HS-27A (cell line): Measurements from ENCODE around the gene STARD13.

Experiments
- DNase-seq: peaks from one replicate; pipeline ENCODE4 v3.0.0-alpha.2; 2012; ENCODE audit warnings: low read depth, missing footprints

Gene STARD13

DNA sequence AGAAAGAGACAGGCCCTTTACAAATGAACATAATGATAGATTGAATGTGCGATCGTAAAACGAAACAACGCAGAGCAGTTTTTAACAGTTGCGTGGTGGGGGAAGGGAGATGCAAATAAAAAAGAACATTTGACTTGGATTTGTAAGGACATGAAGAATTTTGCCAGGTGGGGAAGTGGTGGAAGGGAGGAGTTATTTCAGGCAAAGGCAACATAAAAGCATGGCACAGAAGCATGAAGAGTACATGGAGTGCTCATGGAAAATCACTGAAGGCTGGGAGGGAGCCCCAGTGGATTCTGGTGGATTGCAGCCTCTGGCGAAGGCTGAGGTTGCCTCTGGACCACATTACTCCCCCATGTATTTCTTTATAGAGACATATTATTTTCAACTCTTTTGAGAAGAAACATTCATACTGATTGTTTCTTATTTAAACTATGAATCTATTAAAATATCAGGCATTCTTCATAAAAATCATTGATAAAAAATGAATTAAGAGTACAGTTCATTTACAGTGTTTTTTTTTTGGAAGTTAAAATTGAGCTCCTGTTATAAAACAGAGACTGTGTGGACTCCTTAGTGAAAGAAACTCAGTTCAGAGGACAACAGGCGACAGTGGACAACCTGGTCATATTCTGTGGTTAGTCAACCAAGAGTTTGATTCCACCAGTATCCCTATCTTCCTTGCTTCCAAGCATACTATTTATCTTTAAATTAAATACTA is 57.5 kb downstream of the STARD13 start:
- no peak for DNase-seq

DNA sequence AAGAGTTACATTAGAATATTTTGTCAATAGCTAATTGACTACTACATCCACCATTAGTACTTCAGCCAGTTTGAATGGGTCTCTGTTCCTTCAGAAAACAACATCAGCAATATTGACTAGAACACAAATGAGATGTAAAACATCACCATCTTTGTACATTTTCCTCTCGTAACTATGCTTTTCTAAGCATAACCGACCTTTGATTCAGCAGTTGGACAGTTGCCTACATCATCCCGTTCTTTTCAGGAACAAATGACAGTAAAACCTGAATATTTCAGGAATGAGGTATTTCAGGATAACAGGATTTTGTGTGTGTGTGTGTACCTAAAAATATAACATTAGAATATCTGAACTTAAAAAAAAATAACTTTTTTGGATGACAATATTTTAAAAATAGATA is 60.9 kb downstream of the STARD13 start:
- DNase-seq, result no peak

DNA sequence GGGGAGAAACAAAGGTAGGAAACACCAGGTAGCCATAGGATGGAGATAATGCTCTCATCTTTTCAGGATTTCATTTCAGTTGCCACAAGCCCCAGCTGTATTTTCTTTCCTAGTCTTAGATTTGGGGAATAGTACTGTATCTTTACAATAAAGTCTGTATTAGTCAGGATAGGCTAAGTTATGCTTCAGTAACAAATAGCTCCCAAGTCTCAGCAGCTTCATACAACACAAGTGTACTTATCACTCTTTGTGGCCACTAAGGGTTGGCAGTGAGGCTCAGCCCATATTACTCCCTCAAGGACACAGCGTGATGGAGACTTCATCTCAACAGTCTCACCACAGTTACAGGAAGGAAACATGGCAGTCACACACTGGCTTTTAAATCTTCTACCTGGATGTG is 61.4 kb downstream of the STARD13 start:
- no peak for DNase-seq

DNA sequence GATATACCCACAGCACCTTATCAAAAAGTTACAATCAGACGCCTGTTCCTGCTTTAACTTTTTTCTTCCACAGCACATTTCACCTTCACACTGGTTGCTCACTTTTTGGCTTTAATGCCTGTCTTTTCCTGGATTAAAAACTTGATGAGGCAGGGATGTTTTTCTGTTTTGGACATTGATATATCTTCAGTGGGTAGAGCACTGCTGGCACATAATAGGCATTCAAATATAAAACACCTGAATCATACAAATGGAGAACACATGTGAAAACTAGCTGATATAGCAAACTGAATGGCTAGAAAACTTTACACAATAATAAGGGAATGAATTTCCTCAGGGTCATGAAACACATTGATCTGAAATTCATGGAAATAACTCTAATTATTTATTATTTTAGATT is 65.6 kb downstream of the STARD13 start:
- DNase-seq, result no peak

DNA sequence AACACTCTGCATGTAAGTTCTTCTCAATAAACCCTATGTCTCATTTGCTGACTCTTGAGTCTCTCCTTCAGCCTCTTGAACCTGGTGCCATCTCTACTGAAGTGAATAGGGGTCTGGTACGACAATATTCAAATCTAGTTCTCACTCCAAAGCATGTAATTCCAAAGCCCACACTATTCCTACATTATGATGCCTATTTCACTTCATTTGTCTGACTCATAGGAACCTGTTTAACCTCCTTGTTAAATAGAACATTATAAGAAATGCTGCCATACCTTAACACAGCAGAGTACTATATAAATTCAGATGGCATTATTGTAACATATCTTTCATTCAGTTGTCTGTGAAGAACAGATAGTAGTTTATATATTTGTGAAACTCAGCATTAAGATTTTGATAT is 67.1 kb downstream of the STARD13 start:
- no peak for DNase-seq

DNA sequence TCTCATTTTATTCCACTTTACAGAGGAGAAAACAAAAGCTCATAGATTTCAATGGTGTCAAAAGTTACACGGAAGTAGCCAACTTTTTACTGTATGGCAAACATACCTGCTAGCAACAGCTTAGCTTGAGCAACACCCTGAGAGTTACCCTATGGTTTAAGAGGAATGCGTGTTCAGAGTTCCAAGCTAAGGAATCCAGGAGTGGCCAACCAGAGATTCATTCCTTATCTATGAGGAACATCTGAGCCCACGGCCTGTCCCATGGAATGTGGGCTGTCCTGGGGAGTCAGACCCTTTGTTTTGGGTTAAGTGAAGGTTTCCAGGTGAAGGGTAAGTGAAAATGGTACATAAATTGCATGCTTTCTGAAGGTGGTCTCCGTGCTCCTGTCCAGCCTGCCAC is 67.5 kb downstream of the STARD13 start:
- DNase-seq, result no peak

DNA sequence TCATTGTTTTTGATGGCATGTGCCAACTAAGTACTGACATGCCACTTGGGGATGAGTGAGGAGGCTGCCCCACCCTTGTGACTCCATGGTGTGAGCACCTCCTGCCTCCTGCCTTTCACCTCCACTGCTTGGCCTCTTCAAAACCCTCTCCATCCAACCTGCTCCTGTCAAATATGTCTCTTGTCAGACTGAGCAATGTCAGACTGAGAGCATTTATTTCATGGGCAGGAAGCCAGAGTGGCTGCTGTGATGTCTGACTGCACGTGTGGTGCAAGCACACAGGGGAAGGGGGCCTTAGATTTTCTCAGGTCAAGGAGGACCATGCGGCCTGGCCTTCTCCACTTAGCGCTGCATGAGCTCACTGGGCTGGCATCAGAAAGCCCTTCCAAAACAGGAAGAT is 68.3 kb downstream of the STARD13 start:
- DNase-seq, result no peak

DNA sequence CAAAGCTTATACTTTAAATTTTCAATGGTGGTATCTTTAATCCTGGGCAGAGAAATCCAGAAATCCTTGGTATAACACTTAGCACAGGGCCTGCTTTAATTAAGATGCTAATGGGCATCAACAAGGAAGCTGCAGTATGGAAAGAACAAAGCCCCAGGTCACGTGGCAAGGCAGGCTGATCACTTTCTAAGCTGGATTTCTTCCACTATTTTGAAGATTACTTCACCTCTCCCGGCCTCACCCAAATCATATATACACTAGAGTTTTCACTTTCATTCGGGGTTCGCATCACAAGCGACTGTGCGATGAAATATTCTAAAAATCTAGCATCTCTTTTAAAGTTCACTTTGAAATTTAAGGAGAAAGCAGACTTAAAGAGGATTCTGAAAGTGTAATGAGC is 71.8 kb downstream of the STARD13 start:
- no peak for DNase-seq

DNA sequence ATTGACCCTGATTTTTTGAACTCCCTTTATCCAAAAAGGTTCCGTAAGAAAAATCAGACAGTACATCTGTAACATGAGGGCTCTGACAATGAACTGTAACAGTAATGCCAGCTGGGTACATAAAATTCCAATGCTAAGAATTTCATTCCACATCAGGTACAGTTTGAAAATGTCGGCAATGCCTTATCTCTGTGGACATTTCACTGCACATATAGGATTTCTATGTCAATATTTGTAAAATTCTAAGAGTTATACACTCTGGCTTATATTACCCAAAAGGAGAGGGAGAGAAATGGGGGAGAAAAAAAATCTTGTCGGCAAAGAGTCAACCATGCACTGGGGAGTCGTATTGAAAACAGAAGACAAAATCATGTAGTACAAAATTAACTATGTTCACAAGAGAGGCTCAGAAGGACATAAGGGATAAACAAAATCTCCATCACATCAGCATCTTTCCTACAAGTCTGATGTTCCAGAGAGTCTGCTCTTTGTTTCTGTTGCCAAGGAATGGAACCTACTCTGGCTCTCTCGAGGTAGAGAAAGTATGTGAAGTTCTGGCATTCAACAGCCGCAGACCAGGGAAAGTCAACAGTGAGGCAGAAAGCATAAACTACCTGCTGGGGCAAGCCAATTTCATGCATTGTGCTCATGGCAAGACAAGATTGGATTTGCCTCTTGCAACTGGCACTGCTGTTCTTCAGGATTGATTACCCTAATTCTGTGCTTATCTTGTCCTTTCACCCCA is 72.4 kb downstream of the STARD13 start:
- DNase-seq, result no peak

DNA sequence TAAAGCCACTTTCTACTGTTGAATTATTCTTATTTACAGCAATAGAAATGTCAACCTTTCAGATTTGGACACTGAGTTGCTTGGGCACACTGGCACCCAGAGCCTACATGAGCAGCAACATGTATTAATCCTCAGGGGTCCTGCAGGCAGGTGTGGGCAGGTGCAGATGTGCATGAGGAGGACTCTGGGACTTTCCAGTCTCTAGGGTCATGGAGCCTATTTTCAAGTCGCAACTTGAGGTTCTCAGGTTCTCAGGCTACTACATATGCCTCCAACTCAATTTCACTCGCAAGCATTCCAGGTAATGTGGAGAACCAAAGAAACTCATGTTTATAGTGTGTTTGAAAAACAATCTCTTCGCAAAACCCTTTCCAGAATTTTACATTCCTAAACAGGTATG is 73.2 kb downstream of the STARD13 start:
- DNase-seq, result no peak

DNA sequence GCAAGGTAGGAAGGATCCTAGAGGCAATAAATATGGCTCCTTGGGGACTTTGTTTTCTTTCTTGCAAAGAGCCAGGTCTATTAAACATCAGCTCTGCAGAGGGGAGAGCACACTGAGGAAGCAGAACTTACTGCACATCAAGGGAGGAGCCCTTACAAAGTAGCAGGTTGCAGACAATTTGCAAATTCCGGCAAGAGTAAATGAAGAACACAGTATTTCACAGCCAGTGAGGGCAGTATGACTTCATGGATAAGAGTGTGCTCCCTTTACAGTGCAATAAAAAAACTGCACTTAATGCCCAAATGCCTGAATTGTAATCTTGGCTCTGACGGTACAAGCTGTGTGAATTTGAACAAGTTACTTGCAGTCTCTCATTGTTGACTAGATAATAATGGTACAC is 75.5 kb downstream of the STARD13 start:
- DNase-seq, result no peak

DNA sequence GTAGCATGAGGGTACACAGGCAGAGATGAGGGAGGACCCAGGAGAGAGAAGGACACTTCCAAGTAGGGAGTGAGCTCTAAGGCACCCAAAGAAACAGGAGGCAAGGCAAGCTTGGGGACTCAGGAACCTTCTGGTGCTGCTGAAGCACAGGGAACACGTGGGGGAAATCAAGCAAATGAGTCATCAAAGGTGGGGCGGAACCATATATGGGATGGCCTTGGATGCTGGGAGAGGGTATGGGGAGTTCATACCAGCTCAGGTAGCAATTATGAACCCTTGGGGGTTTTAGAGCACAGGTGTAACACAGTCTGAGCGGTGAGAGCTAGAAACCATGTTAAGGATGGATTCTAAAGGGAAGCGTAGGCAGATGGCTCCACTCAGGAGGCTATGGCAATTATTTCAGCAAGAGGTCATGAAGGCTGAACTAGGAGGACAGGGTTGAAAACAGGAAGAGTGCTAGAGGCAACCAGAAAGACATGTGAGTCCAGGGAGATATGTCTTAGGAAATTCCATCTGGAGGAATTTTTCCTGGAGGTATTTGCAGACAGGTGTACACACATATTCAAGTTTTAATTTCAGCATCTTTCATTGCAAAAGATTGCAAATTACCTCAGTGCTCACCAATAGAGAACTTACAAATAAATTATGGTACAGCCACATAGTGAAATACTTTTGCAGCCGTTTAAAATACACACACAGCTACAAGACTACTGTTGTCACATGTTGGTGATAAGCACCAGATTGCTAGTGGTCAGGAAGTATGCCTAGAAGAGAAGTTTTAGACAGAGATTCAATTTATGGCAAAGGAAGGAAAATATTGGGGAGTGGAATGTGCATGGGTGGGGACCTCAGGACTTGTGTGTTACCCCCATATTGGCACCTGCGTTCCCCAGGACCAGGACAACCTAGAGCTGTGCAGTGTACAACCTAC is 77.0 kb downstream of the STARD13 start:
- no peak for DNase-seq

DNA sequence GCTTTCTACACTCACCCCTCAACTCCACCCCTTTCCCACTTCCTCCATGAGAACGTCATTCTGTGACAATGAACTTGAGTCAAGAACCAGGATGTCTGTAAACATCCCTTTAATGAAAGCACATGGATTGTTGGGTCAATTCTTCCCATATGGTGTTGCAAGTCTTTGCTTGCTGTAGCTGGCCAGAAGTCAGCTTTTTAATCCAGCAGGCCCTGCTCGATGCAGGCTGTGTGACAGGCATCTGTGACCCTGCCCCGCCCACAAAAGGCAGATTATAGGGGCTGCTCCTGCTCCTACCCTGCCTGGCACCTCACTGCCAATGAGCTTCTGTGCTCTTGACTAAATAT is 78.0 kb downstream of the STARD13 start:
- no peak for DNase-seq

DNA sequence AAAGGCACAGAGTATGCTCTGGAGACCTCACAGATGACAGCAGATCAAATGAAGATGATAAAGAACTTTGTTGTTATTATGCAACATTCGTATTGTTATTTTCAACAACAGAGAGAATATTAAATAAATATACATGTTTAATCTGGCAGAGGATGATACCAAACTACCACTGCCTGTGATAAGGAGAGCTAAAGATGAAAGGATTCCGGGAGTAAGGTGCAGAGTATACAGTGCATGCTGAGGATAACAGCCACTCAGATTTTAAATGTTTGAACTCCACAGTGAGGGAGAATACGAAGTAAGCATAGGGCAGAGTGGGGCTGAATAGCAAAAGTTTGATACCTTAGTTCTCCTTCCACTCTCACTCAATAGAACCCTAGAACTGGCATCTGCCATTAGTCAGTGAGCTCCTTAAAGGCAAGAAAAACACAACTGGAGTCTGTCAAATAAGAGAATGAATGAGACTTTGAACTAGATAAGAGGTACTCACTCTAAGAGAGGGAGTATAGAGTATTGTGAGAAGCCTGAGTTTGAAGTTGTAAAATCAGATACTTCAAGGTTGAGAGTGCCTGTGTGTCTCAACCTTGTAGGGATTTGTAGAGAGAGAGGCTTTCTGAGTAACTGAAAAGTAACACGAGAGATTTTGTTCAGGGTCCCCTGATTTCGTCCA is 78.5 kb downstream of the STARD13 start:
- DNase-seq, result no peak

DNA sequence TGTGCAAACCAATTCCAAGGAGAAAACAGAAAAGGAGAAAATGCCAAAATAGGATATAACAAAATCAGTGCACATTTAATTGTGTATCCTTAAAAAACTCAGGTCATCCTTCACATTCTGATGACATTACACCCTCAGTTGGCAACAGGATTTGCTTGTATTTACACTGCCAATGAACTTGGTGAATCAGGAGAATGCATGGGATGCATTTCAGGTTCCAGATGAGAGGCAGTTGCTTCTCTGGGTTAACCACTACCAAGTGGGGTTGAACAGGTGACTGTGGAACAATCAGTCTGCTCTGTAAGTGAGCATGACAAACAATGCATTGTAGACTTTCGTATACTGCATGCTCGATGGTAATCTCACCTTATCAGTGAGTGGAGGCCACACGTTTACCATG is 79.1 kb downstream of the STARD13 start:
- no peak for DNase-seq

DNA sequence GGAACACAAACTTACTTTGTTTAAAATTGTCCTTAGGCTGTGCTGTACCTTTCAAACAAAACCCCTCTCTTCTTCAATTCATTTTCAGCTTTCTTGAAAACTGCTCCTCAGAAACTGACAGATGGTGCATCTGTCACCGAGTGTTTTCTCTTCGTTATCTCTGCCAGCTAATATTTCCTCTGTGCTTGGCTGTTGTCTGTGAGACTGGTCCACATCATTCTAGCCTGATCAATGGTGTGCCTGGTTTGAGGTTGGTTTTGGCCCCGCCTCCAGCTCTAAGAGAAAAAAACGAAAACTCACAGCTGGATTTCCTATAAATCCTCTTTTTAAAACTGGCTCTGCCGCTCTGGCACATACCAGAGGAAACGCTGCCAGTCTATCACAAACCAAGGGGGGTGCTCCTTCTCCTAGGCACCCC is 79.7 kb downstream of the STARD13 start:
- DNase-seq, result no peak

DNA sequence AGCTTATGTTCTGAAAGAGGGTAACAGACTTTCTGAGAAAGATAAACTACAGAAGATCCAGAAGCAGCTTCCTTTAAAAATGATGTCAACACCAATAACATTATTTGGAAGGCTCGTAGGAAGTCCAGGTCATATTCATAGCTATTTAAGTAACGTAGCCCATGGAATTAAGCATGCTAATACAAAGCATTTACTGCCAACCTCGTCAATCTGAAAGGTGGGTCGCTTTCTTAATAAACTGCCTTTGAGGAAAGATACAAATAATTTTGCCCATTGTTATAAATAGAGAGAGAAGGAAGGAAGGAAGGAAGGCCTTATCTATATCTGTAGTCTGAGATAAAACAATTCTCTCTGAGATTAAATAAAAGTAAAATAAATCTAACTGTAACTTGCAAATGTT is 80.3 kb downstream of the STARD13 start:
- DNase-seq, result no peak

DNA sequence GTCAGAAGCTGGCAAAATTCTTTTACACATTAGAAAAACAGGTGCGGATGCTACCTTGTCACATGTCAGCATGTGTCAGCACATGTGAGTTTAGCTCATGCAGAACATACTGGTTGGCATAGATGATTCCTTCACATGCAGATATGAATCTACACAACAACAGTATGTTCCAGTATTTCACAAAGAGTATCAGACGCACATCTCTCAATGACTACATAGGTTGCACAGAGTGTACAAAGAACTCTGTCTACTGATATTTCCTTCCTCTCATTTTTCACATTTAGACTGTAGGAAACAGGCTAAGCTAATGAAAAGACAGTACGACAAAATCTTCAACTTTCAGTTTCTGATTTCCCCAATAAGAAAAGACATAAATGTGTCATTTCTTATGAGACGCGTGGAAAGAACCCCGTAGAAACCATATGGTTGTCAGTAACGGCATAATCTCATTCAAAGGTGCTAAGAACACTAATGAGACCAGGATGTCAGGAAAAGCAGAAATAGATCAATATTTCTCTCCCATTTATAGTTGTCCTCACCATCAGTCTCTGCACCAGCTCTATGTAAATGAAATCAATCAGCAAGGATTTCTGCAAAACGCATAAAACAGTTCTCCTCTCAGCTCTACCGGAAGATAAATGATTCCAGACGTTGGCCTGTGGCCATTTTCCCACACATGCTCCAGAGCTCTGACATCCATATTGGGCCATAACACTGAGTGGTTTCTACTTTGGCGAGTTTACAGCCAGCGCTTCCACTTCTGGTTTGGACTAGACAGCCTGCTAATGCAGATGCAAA is 81.2 kb downstream of the STARD13 start:
- DNase-seq, result no peak

DNA sequence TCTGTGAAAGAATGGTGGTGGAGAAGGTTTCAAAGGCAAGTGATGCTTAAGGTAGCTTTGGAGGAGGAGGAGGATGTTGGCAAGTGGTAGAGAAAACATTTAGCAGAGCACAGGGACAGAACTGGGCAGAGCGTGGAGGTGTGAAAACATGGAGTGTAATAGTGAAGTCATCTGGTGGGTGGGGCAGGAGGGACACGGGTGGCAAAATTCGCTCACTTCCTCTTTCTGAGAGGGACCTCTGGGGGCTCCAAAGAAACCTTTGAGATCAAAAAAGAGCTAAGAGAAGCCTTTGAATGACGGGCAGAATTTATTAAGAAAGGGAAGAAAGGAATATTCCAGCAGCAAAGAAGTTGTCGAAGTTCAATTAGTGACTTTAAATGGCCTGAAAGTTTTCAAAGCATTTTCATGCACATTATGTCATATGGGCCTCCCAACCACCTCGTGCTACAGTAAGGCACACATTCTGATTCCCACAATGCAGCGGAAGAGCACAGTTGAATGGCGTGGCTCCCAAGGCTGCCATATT is 82.8 kb downstream of the STARD13 start:
- DNase-seq, result no peak

DNA sequence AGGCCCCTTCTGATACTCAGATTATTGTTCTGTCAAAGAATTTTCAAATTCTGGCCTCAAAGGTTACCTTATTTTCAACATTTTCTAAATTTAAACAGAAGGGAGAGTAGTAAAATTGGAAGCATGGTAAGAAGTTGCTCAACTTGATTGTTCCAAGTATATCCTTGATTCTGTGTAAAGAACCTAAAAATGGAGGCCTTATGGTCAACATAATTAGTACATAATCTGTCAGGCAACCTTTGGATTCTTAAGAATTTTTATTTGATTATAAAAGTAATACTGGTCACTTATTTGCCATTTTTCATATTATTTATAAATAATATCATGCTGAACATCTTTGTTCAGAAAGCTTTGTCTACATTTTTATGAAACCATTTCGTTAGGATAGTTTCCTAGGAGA is 83.9 kb downstream of the STARD13 start:
- DNase-seq, result no peak

DNA sequence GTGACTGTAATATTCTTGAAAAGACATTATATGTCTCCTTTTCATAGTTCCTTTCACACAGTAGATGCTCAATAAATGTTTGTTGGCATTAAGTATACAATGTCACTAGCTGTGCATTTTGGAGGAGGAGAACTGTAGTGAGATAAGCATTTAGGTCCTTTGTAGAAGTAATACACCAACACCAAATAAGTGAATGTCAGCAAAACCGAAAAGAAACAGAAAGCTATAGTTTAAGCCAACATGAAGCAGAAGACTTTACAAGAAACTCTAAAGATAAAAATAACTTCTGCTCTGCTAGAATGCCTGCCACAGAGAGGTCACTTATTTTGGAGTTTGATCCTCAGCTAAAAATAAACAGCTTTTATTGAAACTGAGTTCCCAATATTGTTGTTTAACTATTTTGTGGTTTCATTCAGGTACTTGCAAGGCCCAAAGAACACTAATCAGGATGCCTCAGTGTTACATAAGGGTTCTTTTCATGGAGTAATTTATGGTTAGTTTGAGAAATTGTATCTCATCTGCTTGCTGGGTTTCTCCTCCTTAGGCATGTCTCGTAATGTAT is 86.2 kb downstream of the STARD13 start:
- no peak for DNase-seq
